ENCODE results near the gene PRPF8.
A peak's percentile ranks its signal among the peaks of the same experiment; 100 is the strongest.
"Not testable (repeated sequence)": the region's sequence is repeated elsewhere in the genome, so short reads cannot be mapped to it uniquely, and the experiment has no call there.

The PRPF8 gene

GRCh38 chr17:1703063-1703462 lies 18.4 kb upstream of the PRPF8 start:
- H3K4me3 ChIP-seq (ENCODE audit: low read depth, low read length), result no peak overlapping the region
- no peak for TF ChIP-seq CTCF (conservative IDR thresholded peaks at IDR 0.05; ENCODE audit: low read depth, low read length)
- DNase-seq (ENCODE audit: low read depth), result no peak

- not testable (repeated sequence) for DNase-seq (ENCODE audit: low read depth); H3K4me3 ChIP-seq (ENCODE audit: low read depth, low read length)
Observed at GRCh38 chr17:1699891-1700290, 15.2 kb upstream of the PRPF8 start.

GRCh38 chr17:1697681-1698080 lies 13.0 kb upstream of the PRPF8 start:
- H3K4me3 ChIP-seq (ENCODE audit: low read depth, low read length), result no peak overlapping the region
- DNase-seq (ENCODE audit: low read depth), result no peak
- TF ChIP-seq CTCF (conservative IDR thresholded peaks at IDR 0.05; ENCODE audit: low read depth, low read length), result no peak

- no peak for DNase-seq (ENCODE audit: low read depth)
- no peak for TF ChIP-seq CTCF (conservative IDR thresholded peaks at IDR 0.05; ENCODE audit: low read depth, low read length)
- no peak overlapping the region for H3K4me3 ChIP-seq (ENCODE audit: low read depth, low read length)
Observed at GRCh38 chr17:1695365-1695764, 10.7 kb upstream of the PRPF8 start.

GRCh38 chr17:1693339-1693738 lies 8.7 kb upstream of the PRPF8 start:
- DNase-seq (ENCODE audit: low read depth), result no peak
- no peak for TF ChIP-seq CTCF (conservative IDR thresholded peaks at IDR 0.05; ENCODE audit: low read depth, low read length)

GRCh38 chr17:1690544-1691221 lies 6.0 kb upstream of the PRPF8 start:
- no peak overlapping the region for H3K4me3 ChIP-seq (ENCODE audit: low read depth, low read length)
- no peak for TF ChIP-seq CTCF (conservative IDR thresholded peaks at IDR 0.05; ENCODE audit: low read depth, low read length)
- no peak for DNase-seq (ENCODE audit: low read depth)

More at GRCh38 chr17:1693339-1693738, 8.7 kb upstream of the PRPF8 start:
- no peak overlapping the region for H3K4me3 ChIP-seq (ENCODE audit: low read depth, low read length)

- not testable (repeated sequence) for DNase-seq (ENCODE audit: low read depth); H3K4me3 ChIP-seq (ENCODE audit: low read depth, low read length)
Observed at GRCh38 chr17:1688405-1688804, 3.7 kb upstream of the PRPF8 start.

- no peak for TF ChIP-seq CTCF (conservative IDR thresholded peaks at IDR 0.05; ENCODE audit: low read depth, low read length)
- no peak overlapping the region for H3K4me3 ChIP-seq (ENCODE audit: low read depth, low read length)
Observed at GRCh38 chr17:1686086-1686485, 1.4 kb upstream of the PRPF8 start.

More at GRCh38 chr17:1686086-1686485, 1.4 kb upstream of the PRPF8 start:
- peak; percentile 26 for DNase-seq (ENCODE audit: low read depth)

Measured in choroid plexus epithelial cell (primary cell).